Vagina (tissue), 2 donors: Measurements from ENCODE around the gene CAPN9. TPM values are rescaled to one million over a fixed set of nuclear protein-coding genes. Genes with fewer than 3 reads are reported as not detected.

Source experiments
- DNase-seq, 2 donors: peaks; one replicate each; pipeline ENCODE4 v3.0.0-alpha.2; 2017; ENCODE audit errors: extremely low spot score in 2 of 2
- H3K27ac ChIP-seq: fragments of 200-600 bp; sonication (generic); one replicate; pipeline ENCODE4 v1.5.1; 2019
- H3K27me3 ChIP-seq: fragments of 200-600 bp; sonication (generic); one replicate; pipeline ENCODE4 v1.5.1; 2019
- H3K36me3 ChIP-seq, 2 donors: fragments of 200-600 bp; sonication (generic); one replicate each; pipeline ENCODE4 v1.5.1; 2017 to 2019
- H3K4me1 ChIP-seq: fragments of 200-600 bp; sonication (generic); one replicate; pipeline ENCODE4 v1.5.1; 2019
- H3K4me3 ChIP-seq, 2 donors: fragments of 200-600 bp; sonication (generic); 1 replicate in 1 of 2; 2 replicates in 1 of 2; pipeline ENCODE4 v1.5.1; 2016 to 2019
- H3K9me3 ChIP-seq: fragments of 200-600 bp; sonication (generic); one replicate; pipeline ENCODE4 v1.5.1; 2019
- POLR2A ChIP-seq, 2 donors: fragments of 450-650 bp; IDR thresholded peaks; one replicate each; pipeline ENCODE4 v1.6.1; 2017; ENCODE audit warnings: antibody characterized with exemption in 2 of 2, mild to moderate bottlenecking in 2 of 2, moderate library complexity in 2 of 2
- POLR2AphosphoS5 ChIP-seq, 2 donors: sonication (generic); formaldehyde crosslinking; IDR thresholded peaks; one replicate each; pipeline ENCODE4 v1.9.0; 2017; ENCODE audit warnings: antibody characterized with exemption in 2 of 2, mild to moderate bottlenecking in 2 of 2, low read depth in 1 of 2; ENCODE audit not compliant: insufficient read depth in 1 of 2
- intact Hi-C: fragments of 100-400 bp; cut with DNase I; formaldehyde crosslinking; loops from one replicate; pipeline ENCODE4 v1.15.1; 2023
- total RNA-seq: library from RNA; depleted of rRNA; stranded (reverse); fragments of >200 nt; gene quantifications from one replicate; pipeline ENCODE4 v1.2.3, GENCODE V29; 2016
- TF ChIP-seq, protein P1 (sequence below), 3 experiments: fragments of 450-650 bp in 2 of 3; fragments of 200-600 bp in 1 of 3; sonication (generic) in 1 of 3; IDR thresholded peaks; one replicate each; pipeline ENCODE4 v1.5.1; 2017 to 2019; ENCODE audit warnings: antibody characterized with exemption in 3 of 3, mild to moderate bottlenecking in 2 of 3, moderate library complexity in 2 of 3

Gene CAPN9
- total RNA-seq, 1 donor from 2014 or later = not detected

DNA sequence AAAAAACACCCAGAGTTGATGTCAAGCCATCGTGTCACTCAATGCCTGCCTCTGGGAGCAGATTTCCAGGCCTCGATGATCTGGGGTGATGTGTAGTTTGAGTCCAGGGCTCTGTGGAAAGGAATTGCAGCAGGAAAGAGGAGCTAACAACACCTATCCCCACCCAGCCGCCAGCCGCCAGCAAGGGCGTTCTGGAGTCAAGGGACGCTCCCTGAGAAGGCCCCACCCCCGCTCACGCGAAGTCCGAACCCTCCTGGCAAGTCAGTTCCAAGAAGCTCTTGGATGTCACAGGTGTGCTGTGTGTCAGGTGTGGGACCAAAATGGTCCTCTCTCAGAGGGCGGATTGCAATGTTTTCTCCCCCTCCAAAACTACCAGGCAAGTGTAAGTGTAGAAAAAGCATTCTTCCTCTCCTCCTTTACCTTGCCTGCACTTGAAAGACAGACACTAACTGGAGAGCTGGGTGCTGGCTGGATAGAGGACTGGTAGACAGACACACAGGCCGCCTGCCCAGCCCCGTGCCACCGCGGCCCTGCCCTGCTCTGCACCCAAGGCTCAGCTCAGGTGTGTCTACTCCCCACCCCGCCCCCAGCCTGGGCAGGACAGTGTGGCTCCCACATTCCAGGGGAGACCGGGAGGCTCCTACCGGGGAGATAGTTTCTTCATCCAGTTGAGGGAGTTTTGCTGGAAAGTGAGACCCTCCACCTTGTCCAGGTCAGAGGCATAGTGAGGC is 41.7 kb upstream of the CAPN9 start:
- Histone ChIP-seq H3K27me3 (no peaks in the 10 kb centered on the region), H3K4me3 (no peak overlapping the region), H3K9me3 (no peaks in the 10 kb centered on the region), H3K36me3 (no peaks in the 10 kb centered on the region), H3K27ac (no peak overlapping the region), H3K4me1 (no peaks in the 10 kb centered on the region)
- TF ChIP-seq, protein P1, sequence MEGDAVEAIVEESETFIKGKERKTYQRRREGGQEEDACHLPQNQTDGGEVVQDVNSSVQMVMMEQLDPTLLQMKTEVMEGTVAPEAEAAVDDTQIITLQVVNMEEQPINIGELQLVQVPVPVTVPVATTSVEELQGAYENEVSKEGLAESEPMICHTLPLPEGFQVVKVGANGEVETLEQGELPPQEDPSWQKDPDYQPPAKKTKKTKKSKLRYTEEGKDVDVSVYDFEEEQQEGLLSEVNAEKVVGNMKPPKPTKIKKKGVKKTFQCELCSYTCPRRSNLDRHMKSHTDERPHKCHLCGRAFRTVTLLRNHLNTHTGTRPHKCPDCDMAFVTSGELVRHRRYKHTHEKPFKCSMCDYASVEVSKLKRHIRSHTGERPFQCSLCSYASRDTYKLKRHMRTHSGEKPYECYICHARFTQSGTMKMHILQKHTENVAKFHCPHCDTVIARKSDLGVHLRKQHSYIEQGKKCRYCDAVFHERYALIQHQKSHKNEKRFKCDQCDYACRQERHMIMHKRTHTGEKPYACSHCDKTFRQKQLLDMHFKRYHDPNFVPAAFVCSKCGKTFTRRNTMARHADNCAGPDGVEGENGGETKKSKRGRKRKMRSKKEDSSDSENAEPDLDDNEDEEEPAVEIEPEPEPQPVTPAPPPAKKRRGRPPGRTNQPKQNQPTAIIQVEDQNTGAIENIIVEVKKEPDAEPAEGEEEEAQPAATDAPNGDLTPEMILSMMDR (IDR thresholded peaks at IDR 0.05) = no peak
- TF ChIP-seq POLR2AphosphoS5 (IDR thresholded peaks at IDR 0.05; ENCODE audit: insufficient read depth in 1 of 2, low read depth in 1 of 2) (no peak), POLR2A (IDR thresholded peaks at IDR 0.05) (no peak)
- DNase-seq = no peak
- intact Hi-C loops = no loop called here

DNA sequence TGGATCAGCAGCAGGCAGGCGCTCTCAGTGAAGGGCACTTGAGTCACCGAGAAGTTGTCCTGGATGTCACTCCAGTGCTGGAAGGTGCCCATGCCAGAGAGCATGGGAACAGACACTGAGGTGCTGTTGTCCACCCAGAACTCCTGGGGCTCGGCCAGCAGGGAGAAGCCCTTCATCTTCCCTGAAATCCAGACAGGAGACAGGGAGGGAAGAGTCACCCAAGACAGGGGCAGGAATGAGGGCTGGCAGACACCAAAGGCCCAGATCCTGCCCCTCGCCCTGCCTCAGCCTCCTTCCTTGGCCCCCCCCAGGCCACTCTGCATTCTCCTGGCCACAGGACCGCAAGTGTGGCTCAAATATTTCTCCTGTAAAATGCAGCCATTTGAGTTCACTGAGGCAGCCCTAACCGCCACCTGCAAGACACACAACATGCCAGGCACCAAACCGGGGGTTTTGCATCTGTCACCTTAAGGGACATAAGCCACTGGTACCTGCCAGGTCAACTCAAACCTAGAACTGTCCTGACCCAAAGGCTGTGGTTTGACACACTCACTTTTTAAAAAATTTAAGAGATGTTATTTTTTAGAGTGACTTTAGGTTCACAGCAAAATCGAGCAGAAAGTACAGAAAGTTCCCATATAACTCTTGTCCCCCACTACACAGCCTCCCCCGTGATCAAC is 41.0 kb upstream of the CAPN9 start:
- Histone ChIP-seq H3K36me3 (no peaks in the 10 kb centered on the region), H3K4me3 (no peak overlapping the region), H3K27me3 (no peaks in the 10 kb centered on the region), H3K27ac (no peak overlapping the region), H3K9me3 (no peaks in the 10 kb centered on the region), H3K4me1 (no peaks in the 10 kb centered on the region)
- TF ChIP-seq, protein P1 (IDR thresholded peaks at IDR 0.05) = no peak
- TF ChIP-seq POLR2AphosphoS5 (IDR thresholded peaks at IDR 0.05; ENCODE audit: insufficient read depth in 1 of 2, low read depth in 1 of 2) (no peak), POLR2A (IDR thresholded peaks at IDR 0.05) (no peak)
- intact Hi-C loops = no loop called here
- DNase-seq = no peak

DNA sequence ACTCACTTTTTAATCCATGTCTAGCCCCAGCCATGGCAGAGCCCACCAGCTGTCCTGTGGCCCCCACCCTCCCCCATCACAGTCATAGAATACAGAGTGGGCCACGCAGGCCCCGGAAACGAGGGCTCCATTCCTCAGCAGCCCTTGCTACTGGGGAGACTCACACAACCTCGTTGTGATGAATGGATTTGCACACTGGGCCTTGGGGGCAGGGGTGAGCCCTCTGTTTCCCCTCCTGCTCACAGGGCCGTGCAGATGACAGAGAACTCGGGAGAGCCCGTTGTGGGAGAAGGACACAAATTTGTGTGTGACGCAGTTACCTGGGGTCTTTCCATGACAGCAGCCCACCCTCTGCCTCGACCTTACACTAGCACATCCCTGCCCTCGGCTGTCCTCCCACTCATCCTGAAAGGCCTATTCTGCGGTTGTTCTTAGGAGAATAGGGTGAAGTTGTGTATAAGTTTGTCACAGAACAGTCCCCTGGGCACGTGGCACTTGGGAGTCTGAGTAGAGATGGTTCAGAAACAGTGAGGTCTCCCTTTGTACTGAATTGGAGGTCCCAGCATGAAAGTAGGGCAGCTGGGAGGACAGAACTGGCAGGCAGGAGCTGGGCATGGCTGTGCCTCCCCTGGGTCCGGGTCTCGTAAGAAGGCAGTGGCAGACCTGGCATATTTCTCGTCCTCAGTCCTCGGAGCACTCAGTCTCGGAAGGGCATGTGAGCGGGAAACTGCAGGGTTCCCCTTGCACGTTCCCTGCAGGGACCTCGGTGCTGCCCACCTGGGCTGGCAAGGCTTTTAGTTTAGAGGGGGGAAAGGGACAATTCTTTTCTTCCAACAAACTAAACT is 40.1 kb upstream of the CAPN9 start:
- no peak overlapping the region for H3K27ac ChIP-seq
- H3K9me3 ChIP-seq = no peaks in the 10 kb centered on the region
- H3K36me3 ChIP-seq = no peaks in the 10 kb centered on the region
- TF ChIP-seq, protein P1 (IDR thresholded peaks at IDR 0.05) = no peak
- TF ChIP-seq POLR2A (IDR thresholded peaks at IDR 0.05) (no peak), POLR2AphosphoS5 (IDR thresholded peaks at IDR 0.05; ENCODE audit: insufficient read depth in 1 of 2, low read depth in 1 of 2) (no peak)
- intact Hi-C loops = no loop called here
- no peak overlapping the region for H3K4me3 ChIP-seq
- H3K27me3 ChIP-seq = no peaks in the 10 kb centered on the region
- no peak for DNase-seq
- H3K4me1 ChIP-seq = no peaks in the 10 kb centered on the region

DNA sequence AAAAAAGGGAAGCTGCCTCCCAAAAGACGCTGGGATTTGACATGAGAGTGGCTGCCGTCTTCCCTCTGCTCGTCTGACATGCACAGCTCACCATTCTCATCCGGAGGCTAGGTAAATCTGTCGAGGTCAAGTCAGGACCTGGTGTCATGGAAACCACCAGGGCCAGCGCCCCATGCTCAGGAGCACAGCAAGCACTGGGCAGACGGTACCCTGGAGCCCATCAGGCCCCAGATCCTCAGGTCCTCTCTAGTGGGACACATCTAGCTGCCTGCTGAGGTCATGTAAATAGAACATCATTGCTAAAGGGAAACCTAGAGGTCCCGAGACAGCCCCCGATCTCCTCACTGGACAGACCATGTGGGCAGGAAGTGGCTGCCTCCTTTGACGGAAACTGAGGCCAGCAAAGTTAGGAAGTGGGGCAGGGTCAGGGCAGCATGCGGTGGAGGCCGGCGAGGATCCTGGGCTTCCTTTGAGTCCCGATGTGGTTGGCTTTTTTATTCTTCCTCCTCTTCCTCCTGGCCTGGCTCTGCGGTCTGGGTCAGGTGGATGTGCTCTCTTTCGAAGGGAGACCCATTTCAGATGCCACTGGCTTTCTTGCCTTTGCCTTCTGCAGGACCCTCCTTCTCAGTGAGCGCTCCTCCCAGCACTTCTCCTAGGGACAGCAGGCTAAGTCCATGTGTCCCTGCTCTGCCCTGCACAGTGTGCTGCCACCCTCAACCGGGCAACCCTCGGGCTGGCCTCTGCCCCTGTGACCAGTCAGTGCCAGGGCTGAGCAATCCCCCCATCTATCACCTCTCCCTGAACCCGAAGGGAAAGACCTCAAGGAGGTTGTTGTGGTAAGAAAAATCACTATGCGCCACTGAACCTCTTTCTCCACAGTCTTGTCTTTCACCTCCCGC is 39.2 kb upstream of the CAPN9 start:
- Histone ChIP-seq H3K27ac (no peak overlapping the region), H3K4me3 (no peak overlapping the region), H3K4me1 (no peaks in the 10 kb centered on the region), H3K27me3 (no peaks in the 10 kb centered on the region), H3K36me3 (no peaks in the 10 kb centered on the region), H3K9me3 (no peaks in the 10 kb centered on the region)
- intact Hi-C loops = no loop called here
- TF ChIP-seq POLR2A (IDR thresholded peaks at IDR 0.05) (no peak), POLR2AphosphoS5 (IDR thresholded peaks at IDR 0.05; ENCODE audit: insufficient read depth in 1 of 2, low read depth in 1 of 2) (no peak)
- TF ChIP-seq, protein P1 (IDR thresholded peaks at IDR 0.05) = no peak
- no peak for DNase-seq
